ENCODE data around the gene TUBB4A. TPM values are rescaled to one million over a fixed set of nuclear protein-coding genes. Genes with fewer than 3 reads are reported as not detected.

TUBB4A gene
- total and polyA plus RNA-seq, 10 of the 15 experiments (the other 5 are each of a cell fraction or from before 2014, with no cell fraction given): 0.29 to 22.4 (median 3.8) TPM

- TF ChIP-seq SMC3 (IDR thresholded peaks at IDR 0.05; ENCODE audit: borderline replicate concordance, low read length): no peak
- TF ChIP-seq EZH2 (IDR thresholded peaks at IDR 0.05; ENCODE audit: borderline replicate concordance, control insufficient read depth, low read depth, low read length): no peak
- peak; percentile 26; the same call in 1 of the 2 replicates for TF ChIP-seq POLR2AphosphoS5 (IDR thresholded peaks at IDR 0.05; ENCODE audit: low read length)
- no peak for TF ChIP-seq EED (IDR thresholded peaks at IDR 0.05; ENCODE audit: low read depth)
- no peak for TF ChIP-seq BACH1 (IDR thresholded peaks at IDR 0.05; ENCODE audit: borderline replicate concordance)
- TF ChIP-seq CHD4 (IDR thresholded peaks at IDR 0.05): no peak
- no peak for TF ChIP-seq BCL11A (IDR thresholded peaks at IDR 0.05; ENCODE audit: low read depth, low read length)
- no peak for TF ChIP-seq ASH2L (IDR thresholded peaks at IDR 0.05; ENCODE audit: borderline replicate concordance, low read depth)
- peak; percentile 68 for TF ChIP-seq PKNOX1 (IDR thresholded peaks at IDR 0.05)
- TF ChIP-seq ZNF384 (IDR thresholded peaks at IDR 0.05; ENCODE audit: borderline replicate concordance, low read depth, low read length): 0 out of 2 replicates have a peak, but pooled peaks have one; percentile 5
- no peak for TF ChIP-seq MEF2B (IDR thresholded peaks at IDR 0.05; ENCODE audit: partially characterized antibody, poor library complexity, severe bottlenecking)
These were observed 39.0 kb upstream of the TUBB4A start (continued) for GRCh38 chr19:6540918-6541689.

All from GM12878 (cell line).